ENCODE data around the gene ASMTL. TPM values are rescaled to one million over a fixed set of nuclear protein-coding genes. Genes with fewer than 3 reads are reported as not detected.

The ASMTL gene
- total RNA-seq, 1 donor from 2014 or later, result 46.1 TPM

DNA sequence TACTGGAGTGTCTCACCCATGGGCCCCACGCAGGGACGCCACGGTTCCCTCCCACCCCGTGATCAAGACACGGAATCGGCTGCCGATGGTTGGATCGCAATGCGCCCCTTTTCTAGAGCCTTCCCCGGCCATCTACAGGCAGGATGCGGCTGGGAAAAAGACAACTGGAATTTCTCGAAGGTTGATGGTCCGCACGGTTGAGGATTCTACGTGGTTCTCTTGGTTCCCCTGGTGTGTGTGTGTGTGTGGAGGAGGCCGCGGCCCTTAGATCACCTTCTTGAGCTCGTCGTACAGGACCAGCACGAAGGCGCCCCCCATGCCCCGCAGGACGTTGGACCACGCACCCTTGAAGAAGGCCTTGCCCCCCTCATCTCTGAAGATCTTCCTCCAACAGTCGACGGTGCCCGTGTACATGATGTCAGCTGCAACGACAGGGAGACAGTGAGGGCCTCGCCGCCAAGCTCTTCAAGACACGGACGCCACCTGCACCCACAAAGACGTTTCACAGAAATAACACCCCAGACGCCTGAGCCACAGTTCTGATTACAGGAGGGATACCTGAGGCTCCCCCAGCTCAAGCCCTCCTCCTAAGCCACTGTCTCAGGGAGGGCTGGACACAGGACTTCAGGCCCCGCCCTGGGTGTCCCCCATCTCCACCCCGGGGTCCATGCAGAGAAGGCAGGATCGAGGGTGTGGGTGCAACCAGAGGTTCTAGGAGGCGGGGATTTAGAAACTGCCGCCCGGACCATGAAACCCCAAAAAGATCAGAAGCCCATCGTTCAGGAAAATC lies 66.2 kb downstream of the ASMTL start:
- Histone ChIP-seq H2AFZ (replicated peaks) (no peak overlapping the region), H3K79me2 (ENCODE audit: low read depth) (peaks cover 45% of the 10 kb centered on the region), H3K36me3 (peaks cover 6% of the 10 kb centered on the region), H3K27me3 (no peaks in the 10 kb centered on the region), H3K4me2 (no peak overlapping the region), H4K20me1 (ENCODE audit: low read depth) (peaks cover 54% of the 10 kb centered on the region), H3K27ac (no peak overlapping the region), H3K4me3 (no peak overlapping the region), H3K4me1 (peaks cover 11% of the 10 kb centered on the region), H3K9me3 (ENCODE audit: low read depth) (no peaks in the 10 kb centered on the region), H3K9ac (no peak overlapping the region), H3F3A (ENCODE audit: low read depth) (peaks cover 33% of the 10 kb centered on the region)
- Mint-ChIP-seq H3K4me1 (peaks cover 14% of the 10 kb centered on the region), H3K27ac (no peak overlapping the region), H3K9me3 (no peaks in the 10 kb centered on the region), H3K36me3 (peaks cover 36% of the 10 kb centered on the region), H3K4me3 (peak overlapping the region; percentile 21), H3K27me3 (ENCODE audit: insufficient read depth, low read depth) (peaks cover 7% of the 10 kb centered on the region)
- no peak for DNase-seq (ENCODE audit: low spot score)
- TF ChIP-seq EZH2 (IDR thresholded peaks at IDR 0.05), result no peak
- TF ChIP-seq, protein P1, sequence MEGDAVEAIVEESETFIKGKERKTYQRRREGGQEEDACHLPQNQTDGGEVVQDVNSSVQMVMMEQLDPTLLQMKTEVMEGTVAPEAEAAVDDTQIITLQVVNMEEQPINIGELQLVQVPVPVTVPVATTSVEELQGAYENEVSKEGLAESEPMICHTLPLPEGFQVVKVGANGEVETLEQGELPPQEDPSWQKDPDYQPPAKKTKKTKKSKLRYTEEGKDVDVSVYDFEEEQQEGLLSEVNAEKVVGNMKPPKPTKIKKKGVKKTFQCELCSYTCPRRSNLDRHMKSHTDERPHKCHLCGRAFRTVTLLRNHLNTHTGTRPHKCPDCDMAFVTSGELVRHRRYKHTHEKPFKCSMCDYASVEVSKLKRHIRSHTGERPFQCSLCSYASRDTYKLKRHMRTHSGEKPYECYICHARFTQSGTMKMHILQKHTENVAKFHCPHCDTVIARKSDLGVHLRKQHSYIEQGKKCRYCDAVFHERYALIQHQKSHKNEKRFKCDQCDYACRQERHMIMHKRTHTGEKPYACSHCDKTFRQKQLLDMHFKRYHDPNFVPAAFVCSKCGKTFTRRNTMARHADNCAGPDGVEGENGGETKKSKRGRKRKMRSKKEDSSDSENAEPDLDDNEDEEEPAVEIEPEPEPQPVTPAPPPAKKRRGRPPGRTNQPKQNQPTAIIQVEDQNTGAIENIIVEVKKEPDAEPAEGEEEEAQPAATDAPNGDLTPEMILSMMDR (IDR thresholded peaks at IDR 0.05), result no peak
- no peak for TF ChIP-seq EZH2phosphoT487 (IDR thresholded peaks at IDR 0.05)

DNA sequence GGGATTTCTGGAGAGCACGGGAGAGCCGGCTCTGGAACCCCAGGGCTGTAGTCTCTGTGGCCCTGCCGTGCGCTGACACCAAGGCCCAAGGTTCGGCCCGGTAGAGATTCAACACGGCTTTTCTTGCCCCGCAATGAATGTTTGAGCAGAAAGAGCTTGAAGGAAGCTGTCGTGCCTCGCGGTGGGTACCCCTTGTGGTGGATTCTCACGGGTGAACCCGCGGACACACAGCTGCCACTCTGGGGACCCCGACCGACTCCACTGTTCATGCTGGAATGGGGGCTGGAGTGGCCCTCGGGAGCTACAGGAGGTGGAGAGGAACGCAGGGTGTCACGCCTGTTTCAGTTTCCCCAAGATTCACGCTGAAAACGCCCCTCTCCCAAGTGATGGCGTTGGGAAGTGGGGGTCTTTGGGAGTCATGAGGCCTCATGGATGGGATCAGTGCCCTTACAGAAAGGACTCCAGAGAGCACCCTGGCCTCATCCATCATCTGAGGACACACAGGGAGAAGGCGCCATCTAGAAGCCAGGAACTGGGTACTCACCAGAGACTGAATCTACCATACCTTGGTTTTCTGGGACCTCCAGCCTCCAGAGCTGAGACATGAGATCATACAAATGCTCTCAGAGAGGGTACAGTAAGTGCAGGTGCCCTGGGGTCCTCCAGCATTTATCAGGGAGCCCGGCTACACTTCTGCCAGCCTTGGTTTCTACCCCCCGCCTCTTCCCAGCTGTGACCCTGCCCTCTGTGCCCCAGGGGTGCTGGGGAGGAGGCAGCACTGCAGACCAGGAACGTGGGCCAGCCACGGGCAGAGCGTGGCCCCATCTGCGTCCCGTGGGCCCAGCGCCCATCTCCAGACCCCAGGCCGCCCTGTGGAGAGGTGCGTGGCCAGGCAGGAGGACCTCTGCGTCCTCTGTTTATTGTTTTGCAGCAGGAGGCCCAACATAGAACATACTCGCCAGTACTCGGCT lies 67.2 kb downstream of the ASMTL start:
- peaks cover 32% of the 10 kb centered on the region for H3K36me3 Mint-ChIP-seq

DNA sequence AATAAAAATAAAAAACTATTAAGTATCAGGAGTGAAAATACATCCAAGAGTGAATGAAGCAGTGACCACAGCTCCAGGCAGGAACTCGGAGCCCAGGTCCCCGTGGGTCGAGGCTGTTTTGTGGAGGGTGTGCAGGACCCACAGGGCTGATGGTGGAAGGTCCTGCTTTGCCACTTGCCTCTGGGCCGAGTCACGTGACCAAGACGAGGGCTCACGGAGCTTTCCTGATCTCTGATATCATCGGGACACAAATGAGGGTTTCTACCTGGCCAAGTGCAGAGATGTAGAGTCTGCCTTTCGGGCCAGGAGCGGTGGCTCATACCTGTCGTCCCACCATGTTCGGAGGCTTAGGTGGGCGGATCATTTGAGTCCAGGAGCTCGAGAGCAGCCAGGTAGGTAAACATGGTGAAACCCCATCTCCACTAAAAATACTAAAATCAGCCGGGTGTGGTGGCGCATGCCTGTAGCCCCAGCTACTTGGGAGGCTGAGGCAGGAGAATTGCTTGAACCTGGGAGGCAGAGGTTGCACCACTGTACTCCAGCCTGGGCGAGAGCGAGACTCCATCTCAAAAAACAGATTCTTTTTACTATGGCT lies 68.0 kb downstream of the ASMTL start:
- peaks cover 36% of the 10 kb centered on the region for H4K20me1 ChIP-seq (ENCODE audit: low read depth)
- peaks cover 36% of the 10 kb centered on the region for H3F3A ChIP-seq (ENCODE audit: low read depth)
- H3K9me3 ChIP-seq (ENCODE audit: low read depth), result no peaks in the 10 kb centered on the region
- no peak overlapping the region for H3K4me3 ChIP-seq
- peaks cover under 1% of the 10 kb centered on the region for H3K36me3 ChIP-seq
- DNase-seq (ENCODE audit: low spot score), result no peak
- Mint-ChIP-seq H3K27ac (no peak overlapping the region), H3K4me3 (no peak overlapping the region), H3K36me3 (peaks cover 34% of the 10 kb centered on the region), H3K9me3 (no peaks in the 10 kb centered on the region), H3K4me1 (peaks cover 11% of the 10 kb centered on the region), H3K27me3 (ENCODE audit: insufficient read depth, low read depth) (peaks cover 7% of the 10 kb centered on the region)
- H3K79me2 ChIP-seq (ENCODE audit: low read depth), result peaks cover 27% of the 10 kb centered on the region
- no peak overlapping the region for H3K4me2 ChIP-seq
- no peak overlapping the region for H3K9ac ChIP-seq
- no peak overlapping the region for H3K27ac ChIP-seq
- no peaks in the 10 kb centered on the region for H3K4me1 ChIP-seq
- TF ChIP-seq, protein P1 (IDR thresholded peaks at IDR 0.05), result no peak
- TF ChIP-seq EZH2phosphoT487 (IDR thresholded peaks at IDR 0.05) (no peak), EZH2 (IDR thresholded peaks at IDR 0.05) (no peak)
- no peak overlapping the region for H2AFZ ChIP-seq (replicated peaks)
- H3K27me3 ChIP-seq, result no peaks in the 10 kb centered on the region

More for the DNA sequence above, 67.2 kb downstream of the ASMTL start:
- Histone ChIP-seq H3K9me3 (ENCODE audit: low read depth) (no peaks in the 10 kb centered on the region), H3K36me3 (peaks cover 6% of the 10 kb centered on the region), H3K4me1 (peaks cover 4% of the 10 kb centered on the region), H3K27ac (no peak overlapping the region), H3F3A (ENCODE audit: low read depth) (peaks cover 36% of the 10 kb centered on the region), H3K9ac (no peak overlapping the region), H3K4me2 (no peak overlapping the region), H4K20me1 (ENCODE audit: low read depth) (peaks cover 44% of the 10 kb centered on the region), H3K4me3 (no peak overlapping the region), H2AFZ (replicated peaks) (no peak overlapping the region), H3K27me3 (no peaks in the 10 kb centered on the region), H3K79me2 (ENCODE audit: low read depth) (peaks cover 35% of the 10 kb centered on the region)
- no peak overlapping the region for H3K4me3 Mint-ChIP-seq
- no peak for DNase-seq (ENCODE audit: low spot score)
- no peak for TF ChIP-seq EZH2 (IDR thresholded peaks at IDR 0.05)
- TF ChIP-seq, protein P1 (IDR thresholded peaks at IDR 0.05), result no peak
- TF ChIP-seq EZH2phosphoT487 (IDR thresholded peaks at IDR 0.05), result no peak
- H3K9me3 Mint-ChIP-seq, result no peaks in the 10 kb centered on the region
- peaks cover 8% of the 10 kb centered on the region for H3K4me1 Mint-ChIP-seq
- peaks cover 5% of the 10 kb centered on the region for H3K27me3 Mint-ChIP-seq (ENCODE audit: insufficient read depth, low read depth)
- H3K27ac Mint-ChIP-seq, result no peak overlapping the region
